GM10248 (cell line): ENCODE data around the gene CCDC50.

Source experiments
- CTCF ChIA-PET: fragments of 300-600 bp; sonication (Branson Sonifier 250); formaldehyde crosslinking; extraction: SDS; loops from one replicate; lab custom pipeline; 2021; ENCODE audit warnings: antibody characterized with exemption; lab: Yijun Ruan, JAX
- POLR2A ChIA-PET: fragments of 350-650 bp; sonication (Branson Sonifier 250); formaldehyde crosslinking; extraction: SDS; loops from one replicate; lab custom pipeline; 2020; ENCODE audit warnings: antibody characterized with exemption; lab: Yijun Ruan, JAX
- DNase-seq: peaks from one replicate; pipeline ENCODE4 v3.0.0; 2012; ENCODE audit errors: extremely low spot score
- TF ChIP-seq, protein P1 (sequence below): IDR thresholded peaks from 2 replicates; pipeline ENCODE4 v1.5.1; 2012; ENCODE audit warnings: mild to moderate bottlenecking, low read depth; ENCODE audit errors: extremely low read depth, missing control alignments, control extremely low read depth

The CCDC50 gene

DNA sequence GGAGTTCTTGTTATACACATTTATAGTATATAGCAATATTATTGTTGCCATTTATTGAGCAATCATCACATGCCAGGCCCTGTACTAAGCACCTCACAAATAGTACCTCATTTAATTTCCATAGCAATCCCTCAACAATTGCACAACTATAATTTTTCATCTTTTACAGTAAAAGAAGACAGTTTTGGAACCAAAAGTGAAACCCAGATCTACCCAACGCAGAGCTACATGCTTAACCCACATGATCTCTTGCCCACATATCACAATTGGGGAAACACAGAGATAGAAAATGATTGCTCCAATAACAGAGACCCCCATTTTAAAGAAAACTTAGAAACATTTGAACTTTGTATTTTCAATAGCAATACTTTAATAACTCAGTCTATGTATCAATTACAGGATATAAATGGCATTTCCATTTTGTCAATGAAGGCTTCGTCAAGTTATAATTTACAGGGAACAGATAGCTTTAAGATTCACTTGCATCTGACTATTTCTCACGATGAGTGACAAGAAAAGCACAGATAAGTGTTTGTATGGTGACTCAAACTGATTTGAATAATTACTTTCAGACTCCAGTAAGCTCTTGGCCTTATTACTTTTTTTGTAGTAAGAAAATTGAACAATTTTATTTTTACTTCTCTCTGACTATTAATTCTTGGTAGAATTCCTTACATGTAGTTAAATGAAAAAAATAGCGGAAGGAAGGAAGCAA, 38.7 kb upstream of the CCDC50 start:
- ChIA-PET CTCF (interaction anchor here (0.9 to 1.5 kb wide), 5 partner anchors 9 to 69 kb away, joined by 3 to 8 read pairs (median 3); no protein-coding TSS in a partner anchor), POLR2A (no interaction called here)
- DNase-seq: peak; percentile 31
- TF ChIP-seq, protein P1, sequence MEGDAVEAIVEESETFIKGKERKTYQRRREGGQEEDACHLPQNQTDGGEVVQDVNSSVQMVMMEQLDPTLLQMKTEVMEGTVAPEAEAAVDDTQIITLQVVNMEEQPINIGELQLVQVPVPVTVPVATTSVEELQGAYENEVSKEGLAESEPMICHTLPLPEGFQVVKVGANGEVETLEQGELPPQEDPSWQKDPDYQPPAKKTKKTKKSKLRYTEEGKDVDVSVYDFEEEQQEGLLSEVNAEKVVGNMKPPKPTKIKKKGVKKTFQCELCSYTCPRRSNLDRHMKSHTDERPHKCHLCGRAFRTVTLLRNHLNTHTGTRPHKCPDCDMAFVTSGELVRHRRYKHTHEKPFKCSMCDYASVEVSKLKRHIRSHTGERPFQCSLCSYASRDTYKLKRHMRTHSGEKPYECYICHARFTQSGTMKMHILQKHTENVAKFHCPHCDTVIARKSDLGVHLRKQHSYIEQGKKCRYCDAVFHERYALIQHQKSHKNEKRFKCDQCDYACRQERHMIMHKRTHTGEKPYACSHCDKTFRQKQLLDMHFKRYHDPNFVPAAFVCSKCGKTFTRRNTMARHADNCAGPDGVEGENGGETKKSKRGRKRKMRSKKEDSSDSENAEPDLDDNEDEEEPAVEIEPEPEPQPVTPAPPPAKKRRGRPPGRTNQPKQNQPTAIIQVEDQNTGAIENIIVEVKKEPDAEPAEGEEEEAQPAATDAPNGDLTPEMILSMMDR: no peak

DNA sequence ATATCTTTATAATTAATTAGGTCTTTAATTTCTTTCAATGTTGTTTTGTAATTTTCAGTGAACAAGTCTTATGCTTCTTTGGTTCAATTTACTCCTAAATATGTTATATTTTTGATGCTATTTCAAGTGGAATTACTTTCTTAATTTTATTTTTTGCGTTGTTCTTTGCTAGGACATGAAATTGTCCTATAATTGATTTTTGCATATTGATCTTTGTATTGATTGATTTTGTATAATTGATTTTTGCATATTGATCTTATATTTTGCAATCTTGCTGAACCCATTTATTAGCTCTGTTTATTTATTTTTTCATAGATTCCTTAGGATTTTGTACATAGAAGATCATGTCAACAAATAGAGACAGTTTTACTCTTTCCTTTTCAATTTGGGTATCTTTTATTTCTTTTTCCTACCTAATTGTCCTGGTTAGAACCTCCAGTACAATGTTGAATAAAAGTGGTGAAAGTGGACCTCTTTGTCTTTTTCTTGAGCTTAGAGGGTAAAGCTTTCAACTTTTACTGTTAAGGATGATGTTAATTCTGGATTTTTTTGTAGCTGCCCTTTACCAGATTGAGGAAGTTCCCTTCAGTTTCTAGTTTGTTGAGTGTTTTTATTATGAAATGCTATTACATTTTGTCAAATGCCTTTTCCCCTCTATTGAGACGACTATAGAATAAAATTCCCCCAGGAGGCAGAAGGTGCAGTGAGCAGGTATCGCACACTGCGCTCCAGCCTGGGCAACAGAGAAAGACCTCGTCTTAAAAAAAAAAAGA, 36.8 kb upstream of the CCDC50 start:
- POLR2A ChIA-PET: no interaction called here
- DNase-seq: no peak
- CTCF ChIA-PET: interaction anchor here (0.7 to 1.1 kb wide), 4 partner anchors 11 to 44 kb away, joined by 3 to 5 read pairs (median 4); no protein-coding TSS in a partner anchor
- TF ChIP-seq, protein P1: no peak

DNA sequence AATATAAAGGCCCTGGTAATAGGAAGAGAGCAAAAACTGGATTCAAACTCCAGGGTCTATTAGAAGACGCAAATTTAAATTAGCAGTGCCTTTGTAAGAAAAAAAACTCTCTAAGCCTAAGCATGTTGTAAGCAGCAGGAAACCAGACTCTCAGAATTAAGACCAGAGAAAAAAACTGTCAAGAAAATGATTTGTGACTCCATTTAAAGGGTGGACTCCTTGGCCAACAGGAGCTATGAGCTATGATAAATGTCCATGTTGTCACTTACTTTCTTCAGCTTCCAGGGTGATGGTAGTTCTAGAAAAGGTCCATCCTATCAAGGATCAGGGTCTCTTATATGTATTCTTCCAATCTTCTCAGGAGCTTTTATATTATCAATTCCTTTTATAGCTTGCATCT, 34.9 kb upstream of the CCDC50 start:
- CTCF ChIA-PET: interaction anchor here (1.3 to 1.9 kb wide), 2 partner anchors 8 to 10 kb away, joined by 4 to 6 read pairs; no protein-coding TSS in a partner anchor
- TF ChIP-seq, protein P1: no peak
- POLR2A ChIA-PET: interaction anchor here (0.6 kb wide), 1 partner anchor 58 kb away, joined by 3 read pairs; no protein-coding TSS in a partner anchor
- no peak for DNase-seq

DNA sequence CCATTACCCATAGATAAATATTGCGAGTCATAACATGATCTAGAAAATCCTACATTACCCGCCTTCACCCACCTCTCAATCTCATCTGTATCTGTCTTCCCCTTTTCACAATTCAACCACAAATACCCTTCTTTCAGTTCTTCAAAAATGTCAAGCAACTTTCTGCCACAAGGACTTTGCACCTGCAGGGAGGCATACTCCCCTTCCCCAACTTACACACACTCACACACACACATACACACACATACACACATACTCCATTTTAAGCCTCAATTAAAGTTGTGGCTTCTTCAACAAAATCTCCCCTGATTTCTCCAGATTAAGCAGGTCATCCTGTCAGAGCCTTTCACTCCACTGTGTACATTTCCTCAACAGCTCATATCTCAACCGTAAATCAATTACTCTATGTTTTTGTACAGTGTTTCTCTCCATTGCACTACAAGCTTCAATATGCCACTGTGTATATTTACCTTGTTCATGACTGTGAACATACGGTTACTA, 33.1 kb upstream of the CCDC50 start:
- peak; percentile 50 for DNase-seq
- ChIA-PET POLR2A (no interaction called here), CTCF (interaction anchor here (0.8 to 1.9 kb wide), 2 partner anchors 26 to 43 kb away, joined by 3 to 4 read pairs; no protein-coding TSS in a partner anchor)
- TF ChIP-seq, protein P1: no peak

DNA sequence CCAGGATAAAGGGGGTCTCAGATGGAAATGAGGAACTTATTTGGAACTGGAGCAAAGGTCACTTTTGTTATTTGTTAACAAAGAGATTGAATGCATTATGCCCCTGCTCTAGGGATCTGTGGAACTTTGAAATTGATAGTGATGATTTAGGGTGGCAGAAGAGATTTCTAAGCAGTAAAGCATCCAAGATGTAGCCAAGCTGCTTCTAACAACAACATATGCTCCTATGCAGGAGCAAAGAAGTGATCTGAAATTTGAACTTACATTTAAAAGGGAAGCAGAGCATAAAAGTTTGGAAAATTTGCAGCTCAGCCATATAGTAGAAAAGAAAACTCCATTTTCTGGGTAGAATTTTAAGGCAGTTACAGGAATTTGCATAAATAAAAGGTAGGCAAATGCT, 30.3 kb upstream of the CCDC50 start:
- DNase-seq: no peak
- CTCF ChIA-PET: interaction anchor here (1.2 to 1.5 kb wide), 4 partner anchors 9 to 55 kb away, joined by 3 to 7 read pairs (median 4); no protein-coding TSS in a partner anchor
- TF ChIP-seq, protein P1: no peak
- POLR2A ChIA-PET: no interaction called here

DNA sequence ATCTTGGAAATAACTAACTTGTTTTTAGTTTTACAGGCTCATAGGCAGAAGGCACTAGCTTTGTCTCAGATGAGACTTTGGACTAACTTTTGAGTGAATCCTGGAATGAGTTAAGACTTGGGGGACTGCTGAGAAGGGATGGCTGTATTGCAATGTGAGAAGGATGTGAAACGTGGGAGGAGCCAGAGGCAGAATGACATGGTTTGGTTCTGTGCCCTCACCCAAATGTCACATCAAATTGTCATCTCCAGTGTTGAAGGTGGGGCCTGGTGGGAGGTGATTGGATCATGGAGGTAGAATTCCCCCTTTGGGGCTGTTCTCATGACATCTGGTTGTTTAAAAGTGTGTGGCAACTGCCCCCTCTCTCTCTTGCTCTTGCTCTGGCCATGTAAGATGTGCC, 28.8 kb upstream of the CCDC50 start:
- TF ChIP-seq, protein P1: no peak
- POLR2A ChIA-PET: no interaction called here
- CTCF ChIA-PET: interaction anchor here (1.0 to 1.9 kb wide), 4 partner anchors 15 to 56 kb away, joined by 3 to 7 read pairs (median 4); no protein-coding TSS in a partner anchor
- no peak for DNase-seq
